ENCODE data around the gene RBMS1. TPM values are rescaled to one million over a fixed set of nuclear protein-coding genes. Genes with fewer than 3 reads are reported as not detected.
A peak's percentile ranks its signal among the peaks of the same experiment; 100 is the strongest.

RBMS1 gene
- total and polyA plus RNA-seq, 2 of the 13 experiments (the other 11 are each of a cell fraction or from before 2014, with no cell fraction given), result 55.5 to 110 TPM

GRCh38 chr2:160406591-160407392 is 86.8 kb downstream of the RBMS1 start (continued):
- TF ChIP-seq SOX6 (IDR thresholded peaks at IDR 0.05) (no peak), SOX6 (CRISPR knock-in tag; IDR thresholded peaks at IDR 0.05) (no peak), ZNF597 (CRISPR knock-in tag; IDR thresholded peaks at IDR 0.05) (no peak), SMAD1 (CRISPR knock-in tag; IDR thresholded peaks at IDR 0.05; ENCODE audit: borderline replicate concordance, low read depth) (no peak), ZBTB26 (CRISPR knock-in tag; IDR thresholded peaks at IDR 0.05; ENCODE audit: borderline replicate concordance) (peak; percentile 45; the same call in 1 of the 2 replicates), YEATS4 (CRISPR knock-in tag; IDR thresholded peaks at IDR 0.05; ENCODE audit: borderline replicate concordance) (no peak), ZNF775 (CRISPR knock-in tag; IDR thresholded peaks at IDR 0.05; ENCODE audit: borderline replicate concordance) (no peak), HNRNPL (IDR thresholded peaks at IDR 0.05; ENCODE audit: low read depth, low read length) (no peak), RXRB (CRISPR knock-in tag; IDR thresholded peaks at IDR 0.05; ENCODE audit: borderline replicate concordance) (no peak; the same call in 1 of the 2 replicates), MYC (CRISPR knock-in tag; IDR thresholded peaks at IDR 0.05; ENCODE audit: borderline replicate concordance) (no peak), KMT2A (CRISPR knock-in tag; IDR thresholded peaks at IDR 0.05) (peak; percentile 57; the same call in 1 of the 2 replicates), ZC3H13 (CRISPR knock-in tag; IDR thresholded peaks at IDR 0.05) (no peak), CBFB (CRISPR knock-in tag; IDR thresholded peaks at IDR 0.05) (no peak), ZNF20 (CRISPR knock-in tag; IDR thresholded peaks at IDR 0.05) (no peak), NR1H2 (CRISPR knock-in tag; IDR thresholded peaks at IDR 0.05; ENCODE audit: borderline replicate concordance, low read depth) (no peak), TAF1 (CRISPR knock-in tag; IDR thresholded peaks at IDR 0.05) (no peak), ZNF513 (CRISPR knock-in tag; conservative IDR thresholded peaks at IDR 0.05) (0 out of 2 replicates have a peak, but pooled peaks have one; percentile 53), NFKBIZ (CRISPR knock-in tag; IDR thresholded peaks at IDR 0.05) (no peak), EZH2 (conservative IDR thresholded peaks at IDR 0.05; ENCODE audit: low read depth, low read length) (no peak), ZNF709 (CRISPR knock-in tag; IDR thresholded peaks at IDR 0.05) (no peak), RNF219 (CRISPR knock-in tag; IDR thresholded peaks at IDR 0.05) (no peak), ZNF672 (CRISPR knock-in tag; IDR thresholded peaks at IDR 0.05) (no peak)

Data from HepG2 (cell line).